Testis (tissue), 3 donors: ENCODE data around the gene CITED2. TPM values are rescaled to one million over a fixed set of nuclear protein-coding genes. Genes with fewer than 3 reads are reported as not detected.

Experiments
- DNase-seq: peaks from one replicate; pipeline ENCODE4 v3.0.0-alpha.2; 2019
- H3K27ac ChIP-seq, 2 donors: fragments of 200-600 bp; sonication (generic); one replicate each; pipeline ENCODE4 v1.5.1; 2019
- H3K27me3 ChIP-seq: fragments of 200-600 bp; sonication (generic); one replicate; pipeline ENCODE4 v1.5.1; 2019
- H3K36me3 ChIP-seq: fragments of 200-600 bp; sonication (generic); one replicate; pipeline ENCODE4 v1.5.1; 2017; ENCODE audit warnings: low read depth; ENCODE audit errors: missing control alignments
- H3K4me1 ChIP-seq: fragments of 200-600 bp; sonication (generic); one replicate; pipeline ENCODE4 v1.5.1; 2019
- H3K4me3 ChIP-seq, 2 donors: fragments of 200-600 bp; sonication (generic); one replicate each; pipeline ENCODE4 v1.5.1; 2017 to 2019
- H3K9me3 ChIP-seq: fragments of 200-600 bp; sonication (generic); one replicate; pipeline ENCODE4 v1.5.1; 2017
- CTCF ChIP-seq, 3 experiments: fragments of 450-650 bp in 2 of 3; fragments of 200-600 bp in 1 of 3; sonication (generic) in 1 of 3; IDR thresholded peaks; one replicate each; pipeline ENCODE4 v1.5.1; 2016 to 2019; ENCODE audit warnings: antibody characterized with exemption in 3 of 3, mild to moderate bottlenecking in 2 of 3, moderate library complexity in 1 of 3
- POLR2A ChIP-seq: fragments of 450-650 bp; IDR thresholded peaks from one replicate; pipeline ENCODE4 v1.6.1; 2017; ENCODE audit warnings: antibody characterized with exemption, mild to moderate bottlenecking, moderate library complexity
- WGBS, 2 donors: methylation state at CpG; one replicate each; pipeline ENCODE4 v1.1.5; 2018; 5-methylcytosine and 5-hydroxymethylcytosine counted together
- intact Hi-C: fragments of 100-400 bp; cut with DNase I; formaldehyde crosslinking; loops from one replicate; pipeline ENCODE4 v1.15.1; 2023; ENCODE audit warnings: low total_unique reads
- polyA plus RNA-seq: library from polyadenylated mRNA; stranded (reverse); fragments of 350-450 nt; fragmentation: Illumina TruSeq; extraction: RNeasy Lipid Tissue Mini Kit (QIAGEN cat#74804); gene quantifications from one replicate; pipeline ENCODE4 v1.2.3, GENCODE V29; 2014; ENCODE audit warnings: low read depth, low replicate concordance; ENCODE audit not compliant: insufficient read depth
- total RNA-seq, 2 donors: library from RNA; depleted of rRNA; stranded (reverse); fragments of >200 nt; gene quantifications; one replicate each; pipeline ENCODE4 v1.2.3, GENCODE V29; 2016

Gene CITED2
- total and polyA plus RNA-seq, 3 donors from 2014 or later, result 65.2 to 115 (median 70.2) TPM

- TF ChIP-seq CTCF (IDR thresholded peaks at IDR 0.05), result no peak
- no peak for TF ChIP-seq POLR2A
- intact Hi-C loops, result no loop called here
- no peak for DNase-seq
- 22 to 46% methylated on average over 3 of the region's 3 CpGs for WGBS, 2 donors
- Histone ChIP-seq H3K27ac (peak overlapping the region; percentile 93 to 96), H3K27me3 (no peaks in the 10 kb centered on the region), H3K4me1 (peaks cover 17% of the 10 kb centered on the region), H3K4me3 (peak overlapping the region; percentile 96), H3K9me3 (no peaks in the 10 kb centered on the region), H3K36me3 (no peaks in the 10 kb centered on the region)
Measured at GRCh38 chr6:139371421-139372203, 2.8 kb downstream of the CITED2 start.

DNA sequence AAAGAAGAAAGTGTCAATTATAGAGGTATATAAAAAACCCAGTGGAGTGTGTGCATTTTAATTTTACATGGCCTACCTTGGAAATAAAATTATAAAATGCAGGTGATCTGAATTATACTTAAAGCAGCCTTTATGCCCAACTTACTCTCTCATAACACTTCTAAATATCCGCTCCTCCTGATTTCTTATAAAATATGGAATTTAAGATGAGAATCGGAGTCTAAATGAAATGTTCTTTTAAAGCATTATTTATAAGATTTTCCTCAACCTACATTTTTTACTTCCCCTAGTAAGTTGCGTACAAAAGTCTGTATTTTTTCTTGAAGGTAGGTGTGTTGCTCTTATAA, 3.5 kb downstream of the CITED2 start:
- Histone ChIP-seq H3K27ac (peak overlapping the region; percentile 93 to 96), H3K4me3 (peak overlapping the region; percentile 96), H3K4me1 (peaks cover 17% of the 10 kb centered on the region), H3K36me3 (no peaks in the 10 kb centered on the region), H3K9me3 (no peaks in the 10 kb centered on the region), H3K27me3 (no peaks in the 10 kb centered on the region)
- 69 to 73% methylated on average over 3 of the region's 3 CpGs for WGBS, 2 donors
- intact Hi-C loops, result no loop called here
- TF ChIP-seq POLR2A, result no peak
- TF ChIP-seq CTCF (IDR thresholded peaks at IDR 0.05), result no peak
- no peak for DNase-seq

- no peaks in the 10 kb centered on the region for H3K27me3 ChIP-seq
- WGBS, 2 donors, result 31 to 48% methylated on average over 5 of the region's 5 CpGs
- H3K4me1 ChIP-seq, result peaks cover 17% of the 10 kb centered on the region
- H3K9me3 ChIP-seq, result no peaks in the 10 kb centered on the region
- intact Hi-C loops, result no loop called here
- H3K4me3 ChIP-seq, result no peak overlapping the region
- no peak for TF ChIP-seq CTCF (IDR thresholded peaks at IDR 0.05)
- no peak for TF ChIP-seq POLR2A
- no peak for DNase-seq
- H3K36me3 ChIP-seq, result no peaks in the 10 kb centered on the region
- H3K27ac ChIP-seq, result peak overlapping the region; percentile 93 to 96
Measured at GRCh38 chr6:139370283-139370998, 4.0 kb downstream of the CITED2 start.

- peaks cover 17% of the 10 kb centered on the region for H3K4me1 ChIP-seq
- H3K4me3 ChIP-seq, result no peak overlapping the region
- no peaks in the 10 kb centered on the region for H3K9me3 ChIP-seq
- WGBS, 2 donors, result 24 to 39% methylated on average over 9 of the region's 9 CpGs
- TF ChIP-seq POLR2A, result no peak
- TF ChIP-seq CTCF (IDR thresholded peaks at IDR 0.05), result peak; percentile 78 to 86 (median 85)
- H3K27ac ChIP-seq, result peak overlapping the region; percentile 93 to 96
- H3K27me3 ChIP-seq, result no peaks in the 10 kb centered on the region
- DNase-seq, result no peak
- no peaks in the 10 kb centered on the region for H3K36me3 ChIP-seq
- intact Hi-C loops, result loop anchor here (10.0 kb wide), 1 partner anchor 245 kb away; no protein-coding TSS in a partner anchor
Measured at GRCh38 chr6:139369568-139370282, 4.7 kb downstream of the CITED2 start.
